ENCODE data around the gene APC.

The APC gene

GRCh38 chr5:112880219-112880964, 142.7 kb downstream of the APC start:
- no peak for TF ChIP-seq CTCF (IDR thresholded peaks at IDR 0.05; ENCODE audit: insufficient read depth, low read length)
- TF ChIP-seq SPI1 (IDR thresholded peaks at IDR 0.05; ENCODE audit: borderline replicate concordance, low read depth), result no peak
- no peak for TF ChIP-seq POLR2AphosphoS5 (IDR thresholded peaks at IDR 0.05; ENCODE audit: low read depth)
- no peak for TF ChIP-seq REST (IDR thresholded peaks at IDR 0.05; ENCODE audit: insufficient replicate concordance, low read depth)
- no peak for TF ChIP-seq GABPA (IDR thresholded peaks at IDR 0.05; ENCODE audit: low read depth)
- DNase-seq (ENCODE audit: low read depth in 1 of 2, low spot score in 1 of 2), result no peak
- H3K4me3 ChIP-seq (replicated peaks; ENCODE audit: insufficient read depth, low read length), result no peak overlapping the region
- no peak overlapping the region for H3K27ac ChIP-seq (replicated peaks)
- H3K27me3 ChIP-seq (ENCODE audit: insufficient read depth, poor library complexity, severe bottlenecking), result no peaks in the 10 kb centered on the region

- H3K27ac ChIP-seq (replicated peaks), result no peak overlapping the region
- H3K27me3 ChIP-seq (ENCODE audit: insufficient read depth, poor library complexity, severe bottlenecking), result no peaks in the 10 kb centered on the region
- no peak for TF ChIP-seq CTCF (IDR thresholded peaks at IDR 0.05; ENCODE audit: insufficient read depth, low read length)
- TF ChIP-seq REST (IDR thresholded peaks at IDR 0.05; ENCODE audit: insufficient replicate concordance, low read depth), result no peak
- TF ChIP-seq GABPA (IDR thresholded peaks at IDR 0.05; ENCODE audit: low read depth), result no peak
- no peak for TF ChIP-seq POLR2AphosphoS5 (IDR thresholded peaks at IDR 0.05; ENCODE audit: low read depth)
- no peak for TF ChIP-seq SPI1 (IDR thresholded peaks at IDR 0.05; ENCODE audit: borderline replicate concordance, low read depth)
- DNase-seq (ENCODE audit: low read depth in 1 of 2, low spot score in 1 of 2), result no peak
- no peak overlapping the region for H3K4me3 ChIP-seq (replicated peaks; ENCODE audit: insufficient read depth, low read length)
Measured at GRCh38 chr5:112883192-112883591, 145.5 kb downstream of the APC start.

GRCh38 chr5:112885001-112885400, 147.3 kb downstream of the APC start:
- DNase-seq (ENCODE audit: low read depth in 1 of 2, low spot score in 1 of 2), result no peak
- Histone ChIP-seq H3K27me3 (ENCODE audit: insufficient read depth, poor library complexity, severe bottlenecking) (no peaks in the 10 kb centered on the region), H3K4me3 (replicated peaks; ENCODE audit: insufficient read depth, low read length) (no peak overlapping the region), H3K27ac (replicated peaks) (no peak overlapping the region)
- no peak for TF ChIP-seq POLR2AphosphoS5 (IDR thresholded peaks at IDR 0.05; ENCODE audit: low read depth)
- TF ChIP-seq GABPA (IDR thresholded peaks at IDR 0.05; ENCODE audit: low read depth), result no peak
- TF ChIP-seq SPI1 (IDR thresholded peaks at IDR 0.05; ENCODE audit: borderline replicate concordance, low read depth), result no peak
- no peak for TF ChIP-seq CTCF (IDR thresholded peaks at IDR 0.05; ENCODE audit: insufficient read depth, low read length)

Data from HL-60 (cell line).